Stimulated activated CD8-positive, alpha-beta memory T cell treated with anti-CD3 and anti-CD28 coated beads, Interleukin-2, amount 100 ng/mL, for 48 hours (primary cell): ENCODE results near the gene GALNT12.

Source experiments
- DNase-seq, 2 donors: peaks; one replicate each; pipeline ENCODE4 v3.0.0-alpha.2; 2020; ENCODE audit warnings: low read depth in 2 of 2

Gene GALNT12

GRCh38 chr9:98781588-98782383 is 25.7 kb upstream of the GALNT12 start:
- no peak for DNase-seq

- DNase-seq: no peak
Measured at GRCh38 chr9:98783518-98784226, 23.8 kb upstream of the GALNT12 start.

GRCh38 chr9:98784831-98785806 is 22.4 kb upstream of the GALNT12 start:
- DNase-seq: no peak

- DNase-seq: no peak
Measured at GRCh38 chr9:98786750-98787510, 20.5 kb upstream of the GALNT12 start.

- DNase-seq: no peak
Measured at GRCh38 chr9:98787766-98788335, 19.6 kb upstream of the GALNT12 start.

GRCh38 chr9:98789483-98790133 is 17.9 kb upstream of the GALNT12 start:
- no peak for DNase-seq

GRCh38 chr9:98790134-98790841 is 17.2 kb upstream of the GALNT12 start:
- DNase-seq: no peak

- peak; percentile 50 to 51 for DNase-seq
Measured at GRCh38 chr9:98790842-98791607, 16.4 kb upstream of the GALNT12 start.

- DNase-seq: no peak
Measured at GRCh38 chr9:98791608-98792490, 15.6 kb upstream of the GALNT12 start.

GRCh38 chr9:98793031-98793430 is 14.4 kb upstream of the GALNT12 start:
- DNase-seq: no peak

GRCh38 chr9:98794802-98795201 is 12.7 kb upstream of the GALNT12 start:
- DNase-seq: no peak

GRCh38 chr9:98795295-98795955 is 12.0 kb upstream of the GALNT12 start:
- DNase-seq: no peak

GRCh38 chr9:98795970-98796363 is 11.5 kb upstream of the GALNT12 start:
- DNase-seq: peak in 1 of 2 donors; percentile 11

GRCh38 chr9:98796364-98797101 is 10.9 kb upstream of the GALNT12 start, which contains the start of gene ANKS6:
TSS of gene ANKS6 (minus strand) at chr9:98796555. CDS start at chr9:98796491, 64 bp downstream.
- DNase-seq: peak; percentile 70 to 79

GRCh38 chr9:98797491-98797890 is 10.0 kb upstream of the GALNT12 start:
- DNase-seq: no peak

GRCh38 chr9:98798254-98798653 is 9.2 kb upstream of the GALNT12 start:
- DNase-seq: no peak

- DNase-seq: no peak
Measured at GRCh38 chr9:98801561-98801960, 5.9 kb upstream of the GALNT12 start.
